ENCODE data around the gene HDLBP.
"Not testable (repeated sequence)": the region's sequence is repeated elsewhere in the genome, so short reads cannot be mapped to it uniquely, and the experiment has no call there.

HDLBP gene

DNA sequence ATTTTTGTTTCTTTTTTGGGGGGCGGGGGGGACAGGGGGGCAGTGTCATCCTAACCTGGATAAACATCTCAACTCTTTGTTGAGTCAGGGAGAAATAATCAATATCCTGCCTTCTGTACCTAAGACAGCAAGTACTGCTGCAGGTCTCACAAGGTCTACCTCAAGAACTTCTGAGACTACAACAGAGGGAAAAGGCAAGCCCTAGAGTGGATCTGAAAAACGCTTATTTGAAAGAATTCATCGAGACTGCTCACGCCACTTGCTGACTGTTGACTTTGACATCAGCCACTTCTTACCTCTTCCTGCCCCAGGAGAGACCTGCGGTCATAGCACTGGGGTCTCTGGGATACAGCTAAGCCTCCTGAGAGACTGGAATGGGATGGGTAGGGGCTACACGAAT is 8.4 kb downstream of the HDLBP start:
- H3K4me3 ChIP-seq (ENCODE audit: low read depth, low read length): no peak overlapping the region

DNA sequence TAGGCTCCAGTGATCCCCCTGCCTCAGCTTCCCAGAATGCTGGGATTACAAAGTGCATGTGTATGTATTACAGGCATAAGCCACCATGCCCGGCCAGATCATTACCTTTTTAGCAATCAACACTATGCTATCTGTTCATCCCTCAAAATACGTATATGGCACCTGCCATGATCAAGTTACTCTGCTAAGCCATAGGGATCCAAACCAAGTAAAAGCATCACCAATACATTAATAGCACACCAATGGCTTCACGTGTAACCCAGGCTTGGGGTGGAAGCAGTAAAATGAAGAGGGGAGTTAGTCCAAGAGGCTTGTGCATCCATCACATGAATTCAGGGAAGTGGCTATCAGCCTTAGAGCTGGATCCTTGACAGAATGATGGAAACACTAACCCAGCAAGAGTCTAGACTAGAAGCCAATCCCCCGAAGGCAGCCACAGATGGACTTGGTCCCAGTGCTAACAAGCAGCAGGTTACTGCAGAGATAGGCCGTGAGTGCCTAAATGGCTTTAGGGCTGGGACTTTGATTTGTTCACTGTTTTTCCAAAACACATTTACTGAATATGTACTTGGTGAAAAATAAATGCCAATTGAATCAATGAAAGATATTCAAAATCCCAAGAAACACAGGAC is 11.3 kb downstream of the HDLBP start:
- H3K4me3 ChIP-seq (ENCODE audit: low read depth, low read length): no peak overlapping the region

DNA sequence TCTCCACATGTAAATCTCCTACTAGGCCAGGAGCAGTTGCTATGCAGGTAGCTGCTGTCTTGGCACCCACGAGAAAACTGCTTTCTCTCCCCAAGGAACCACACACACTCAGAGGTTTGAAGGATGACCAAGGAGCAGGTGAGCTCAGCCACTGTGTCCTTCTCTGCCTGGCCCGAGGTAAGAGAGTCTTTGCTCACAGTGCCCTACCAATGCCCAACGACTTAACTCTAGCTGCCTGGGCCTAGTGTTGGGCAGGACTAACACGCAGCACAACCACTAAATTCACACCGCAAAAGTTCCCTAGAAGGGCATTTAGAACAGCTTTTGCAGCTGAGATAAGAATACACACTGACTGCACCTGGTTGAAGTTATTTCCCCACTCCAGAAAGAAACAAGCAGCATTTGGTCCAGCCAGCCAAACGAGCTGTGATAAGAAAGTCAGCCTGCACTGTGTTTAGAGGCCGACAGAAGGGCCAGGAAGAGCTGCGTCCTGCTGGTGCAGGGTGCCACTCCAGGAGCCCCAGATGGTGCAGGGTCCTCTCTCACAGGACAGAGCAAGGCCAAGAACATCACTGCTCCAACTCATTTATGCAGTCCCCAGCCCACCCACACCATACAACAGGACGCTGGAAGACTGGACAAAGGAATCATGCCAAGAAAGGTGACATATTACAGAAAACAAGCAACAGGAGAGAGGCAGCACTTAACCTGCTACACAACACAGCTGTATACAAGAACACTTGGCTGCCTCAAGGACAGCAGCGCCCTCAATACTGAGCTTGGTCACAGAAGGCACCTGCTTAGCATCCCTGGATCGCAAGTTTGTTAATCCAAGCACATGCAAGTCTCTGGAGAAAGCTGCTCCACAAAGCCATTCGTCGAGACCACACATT is 12.5 kb downstream of the HDLBP start:
- H3K4me3 ChIP-seq (ENCODE audit: low read depth, low read length): no peak overlapping the region

DNA sequence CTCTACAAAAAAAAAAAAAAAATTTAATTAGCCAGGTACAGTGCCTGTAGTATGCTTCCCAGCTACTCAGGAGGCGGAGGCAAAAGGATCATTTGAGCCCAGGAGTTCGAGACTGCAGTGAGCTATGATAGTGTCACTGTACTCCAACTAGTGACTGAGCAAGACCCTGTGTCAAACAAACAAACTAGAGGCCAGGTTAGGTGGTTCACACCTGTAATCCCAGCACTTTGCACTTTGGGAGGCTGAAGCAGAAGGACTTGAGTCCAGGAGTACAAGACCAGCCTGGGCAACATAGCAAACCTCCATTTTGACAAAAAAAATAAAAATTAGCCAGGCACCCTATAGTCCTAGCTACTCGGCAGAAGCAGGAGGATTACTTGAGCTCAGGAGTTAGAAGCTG is 13.4 kb downstream of the HDLBP start:
- no peak overlapping the region for H3K4me3 ChIP-seq (ENCODE audit: low read depth, low read length)

DNA sequence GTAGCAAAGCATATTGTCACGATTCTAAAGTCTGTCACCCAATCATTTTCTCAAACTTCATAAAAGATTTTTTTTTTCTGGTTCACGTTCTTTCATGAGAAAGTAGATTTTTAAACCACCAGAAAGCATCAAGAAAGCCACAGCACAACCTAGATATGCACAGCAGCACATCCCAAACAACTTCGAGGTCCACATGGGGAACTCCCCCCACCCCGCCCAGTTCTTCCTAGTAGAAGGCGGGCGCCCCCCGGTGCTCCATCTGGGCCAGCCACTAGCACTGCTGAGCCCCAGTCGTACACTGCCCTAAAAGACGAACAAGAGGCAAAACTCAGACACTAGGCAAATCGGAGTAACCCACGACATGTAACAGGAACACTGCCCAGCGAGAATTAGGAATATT is 15.5 kb downstream of the HDLBP start:
- H3K4me3 ChIP-seq (ENCODE audit: low read depth, low read length): no peak overlapping the region

DNA sequence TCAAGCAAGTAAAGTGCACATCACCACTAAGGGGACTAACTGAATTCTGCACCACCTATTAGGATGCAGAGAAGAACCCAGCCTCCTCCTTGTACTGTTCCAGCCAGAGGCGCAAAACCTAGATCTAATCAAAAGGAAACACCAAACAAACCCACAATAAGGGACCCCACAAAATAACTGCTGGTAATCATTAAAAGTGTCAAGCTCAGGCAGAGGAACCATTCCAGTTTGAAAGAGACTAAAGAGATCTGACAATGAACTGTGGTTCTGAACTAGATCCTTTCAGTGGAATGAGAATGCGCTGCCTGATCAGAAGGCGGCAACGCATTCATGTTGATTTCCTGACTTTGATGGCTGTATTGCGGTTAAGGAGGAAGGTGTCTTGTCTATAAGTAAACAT is 16.8 kb downstream of the HDLBP start:
- no peak overlapping the region for H3K4me3 ChIP-seq (ENCODE audit: low read depth, low read length)

DNA sequence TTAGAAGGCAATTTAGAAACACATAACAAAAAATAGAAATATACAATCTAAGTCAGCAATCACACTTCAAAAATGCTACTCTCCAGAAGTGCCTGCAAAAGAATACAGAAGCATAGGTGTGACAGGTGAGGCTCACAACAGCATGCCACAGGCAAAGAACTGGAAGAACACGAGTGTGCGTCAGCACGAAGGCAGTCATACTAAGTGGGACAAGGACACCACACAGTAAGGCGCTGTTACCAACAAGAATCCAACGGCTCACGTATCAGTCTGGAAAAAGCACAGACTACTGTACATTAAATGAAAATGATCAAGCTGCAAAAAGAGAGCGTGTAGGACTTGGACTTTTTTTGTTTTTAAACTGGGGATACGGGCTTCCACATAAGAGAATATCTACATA is 18.7 kb downstream of the HDLBP start:
- H3K4me3 ChIP-seq (ENCODE audit: low read depth, low read length): no peak overlapping the region

DNA sequence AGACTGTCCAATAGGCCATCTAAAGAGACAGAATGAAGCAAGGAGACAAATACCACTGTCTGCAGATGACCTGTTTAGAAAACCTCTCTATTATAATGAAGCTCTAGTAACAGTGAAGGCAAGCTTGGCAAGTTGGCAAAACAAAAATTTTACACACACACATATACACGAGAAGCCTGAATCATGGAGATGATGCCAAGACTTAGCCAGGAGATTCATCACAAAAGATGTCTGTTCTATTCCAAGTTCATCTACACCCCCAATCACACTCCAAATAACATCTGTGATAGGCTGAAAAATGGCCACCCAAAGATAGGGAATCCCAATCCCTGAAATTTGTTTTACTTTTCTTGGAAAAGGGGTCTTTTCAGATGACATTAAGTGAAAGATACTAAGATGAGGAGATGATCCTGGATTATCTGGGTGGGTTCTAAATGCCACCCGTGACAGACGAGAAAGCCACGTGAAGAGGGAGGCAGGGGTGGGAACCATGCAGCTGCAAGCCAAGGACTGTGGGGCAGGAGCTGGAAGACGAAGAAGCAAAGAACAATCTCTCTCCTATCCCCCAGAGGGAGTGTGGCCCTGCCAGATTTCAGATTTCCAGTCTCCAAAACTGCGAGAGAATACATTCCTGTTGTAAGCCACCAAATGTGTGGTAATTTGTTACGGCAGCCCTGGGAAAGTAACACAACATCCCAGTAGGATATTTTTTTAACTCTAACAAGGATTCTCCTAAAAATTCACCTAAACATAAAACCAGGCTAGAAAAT is 20.0 kb downstream of the HDLBP start:
- no peak overlapping the region for H3K4me3 ChIP-seq (ENCODE audit: low read depth, low read length)

DNA sequence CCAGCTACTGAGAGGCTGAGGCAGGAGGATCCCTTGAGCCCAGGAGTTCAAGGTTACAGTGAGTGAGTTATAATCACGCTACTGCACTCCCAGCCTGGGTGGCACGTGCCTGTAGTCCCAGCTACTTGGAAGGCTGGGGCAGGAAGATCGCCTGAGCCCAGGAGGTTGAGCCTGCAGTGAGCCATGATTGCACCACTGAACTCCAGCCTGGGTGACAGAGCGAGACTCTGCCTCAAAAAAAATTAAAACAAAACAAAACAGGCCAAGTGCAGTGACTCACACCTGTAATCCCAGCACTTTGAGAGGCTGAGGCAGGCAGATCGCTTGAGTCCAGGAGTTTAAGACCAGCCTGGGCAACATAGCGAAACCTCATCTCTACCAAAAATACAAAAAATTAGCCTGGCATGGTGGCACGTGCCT is 22.1 kb downstream of the HDLBP start:
- H3K4me3 ChIP-seq (ENCODE audit: low read depth, low read length): not testable (repeated sequence)

DNA sequence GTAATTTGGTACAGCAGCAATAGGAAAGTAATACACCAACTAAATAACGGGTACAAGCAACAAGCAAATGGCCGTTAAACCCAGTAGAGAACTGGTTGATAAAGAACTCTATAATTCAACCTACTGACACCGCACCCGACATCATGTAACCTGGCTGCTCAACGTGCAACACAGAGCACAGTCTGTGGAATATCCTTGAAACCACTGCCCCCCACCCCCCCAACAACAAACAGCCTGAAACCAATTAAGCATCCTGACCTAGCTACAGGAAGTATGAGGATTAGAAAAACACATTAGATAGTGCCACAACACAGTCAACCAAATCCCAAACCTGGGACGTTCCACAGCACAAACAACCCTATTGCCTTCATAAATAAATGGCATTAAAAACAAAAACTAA is 23.5 kb downstream of the HDLBP start:
- no peak overlapping the region for H3K4me3 ChIP-seq (ENCODE audit: low read depth, low read length)

DNA sequence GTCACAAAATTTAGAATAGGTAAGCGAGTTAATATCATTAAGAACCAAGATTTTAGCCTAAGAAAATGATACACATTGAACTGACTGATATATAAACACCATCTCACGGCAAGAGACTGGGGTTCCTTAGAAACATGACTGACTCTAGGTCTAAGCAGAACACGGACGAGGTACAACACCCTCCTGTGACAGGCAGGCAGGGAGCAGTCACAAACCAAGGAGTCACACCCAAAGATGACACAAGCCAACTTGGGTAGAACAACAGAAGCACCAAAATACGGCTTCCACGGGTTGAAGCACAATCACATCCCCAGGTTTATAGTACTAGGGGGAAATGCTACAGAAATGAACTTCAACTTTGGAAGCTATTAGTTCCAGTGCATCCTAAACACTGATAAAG is 24.3 kb downstream of the HDLBP start:
- H3K4me3 ChIP-seq (ENCODE audit: low read depth, low read length): no peak overlapping the region

DNA sequence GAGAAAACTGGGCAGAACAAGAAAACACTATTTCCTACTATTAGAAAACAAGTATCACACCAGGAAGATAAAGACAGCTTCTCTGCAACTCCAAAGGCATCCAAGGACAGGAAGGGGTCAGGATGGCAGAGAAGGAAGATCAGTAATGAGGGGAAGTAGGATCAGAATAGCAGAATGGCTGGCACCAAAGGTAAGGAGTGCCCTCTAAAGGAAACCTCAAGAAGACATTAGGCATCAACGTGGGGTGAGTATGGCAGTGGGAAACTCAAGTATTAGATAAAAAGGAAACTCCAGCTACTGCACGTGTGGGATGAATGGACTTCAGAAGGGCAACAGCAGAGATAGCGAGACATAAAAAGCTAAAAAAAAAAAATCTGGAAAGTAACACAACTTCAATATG is 25.9 kb downstream of the HDLBP start:
- H3K4me3 ChIP-seq (ENCODE audit: low read depth, low read length): no peak overlapping the region

DNA sequence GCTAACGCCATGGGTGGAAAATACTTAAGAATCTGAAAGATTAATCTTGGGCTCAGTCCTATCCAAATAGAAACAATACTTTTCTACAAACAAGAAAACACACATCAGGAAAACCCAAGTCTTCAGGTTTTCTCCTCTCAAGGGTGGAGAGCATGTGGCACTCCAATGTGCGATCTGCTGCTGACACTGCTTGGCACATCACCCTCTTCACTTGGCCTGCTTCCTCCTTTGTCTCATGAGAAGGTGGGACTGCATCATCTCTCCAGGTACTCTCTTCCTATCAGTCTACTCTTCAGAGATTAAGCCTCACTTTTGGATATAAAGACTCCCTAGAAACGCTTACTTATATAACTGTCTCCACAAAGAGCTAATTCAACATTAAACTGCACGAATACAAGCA is 26.4 kb downstream of the HDLBP start:
- H3K4me3 ChIP-seq (ENCODE audit: low read depth, low read length): no peak overlapping the region

DNA sequence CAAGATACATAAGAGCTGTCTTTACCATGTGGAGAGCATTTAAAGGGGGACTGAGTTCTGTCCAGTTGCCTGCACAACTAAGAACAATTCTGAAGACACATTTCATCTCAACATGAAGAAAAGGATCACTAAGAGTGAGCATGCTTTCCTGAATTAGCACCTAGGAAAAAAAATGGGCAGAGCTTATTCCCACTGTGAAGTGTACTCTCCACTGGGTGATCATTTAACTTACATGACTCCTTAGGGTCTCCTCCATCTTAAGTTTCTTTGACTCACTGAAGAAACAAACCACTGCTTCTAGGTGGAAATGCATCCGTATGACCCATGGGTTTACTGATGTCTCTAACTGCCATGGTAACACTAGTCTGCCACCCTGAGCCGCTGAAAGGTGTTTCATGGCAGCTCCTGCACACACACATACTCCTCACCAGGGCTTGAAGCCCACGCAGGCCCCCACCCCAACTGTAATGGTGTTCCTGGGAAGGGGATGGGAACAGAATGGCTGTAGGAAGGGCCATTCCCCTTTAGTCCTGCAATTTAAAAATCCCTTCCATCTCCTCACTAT is 27.1 kb downstream of the HDLBP start:
- no peak overlapping the region for H3K4me3 ChIP-seq (ENCODE audit: low read depth, low read length)

DNA sequence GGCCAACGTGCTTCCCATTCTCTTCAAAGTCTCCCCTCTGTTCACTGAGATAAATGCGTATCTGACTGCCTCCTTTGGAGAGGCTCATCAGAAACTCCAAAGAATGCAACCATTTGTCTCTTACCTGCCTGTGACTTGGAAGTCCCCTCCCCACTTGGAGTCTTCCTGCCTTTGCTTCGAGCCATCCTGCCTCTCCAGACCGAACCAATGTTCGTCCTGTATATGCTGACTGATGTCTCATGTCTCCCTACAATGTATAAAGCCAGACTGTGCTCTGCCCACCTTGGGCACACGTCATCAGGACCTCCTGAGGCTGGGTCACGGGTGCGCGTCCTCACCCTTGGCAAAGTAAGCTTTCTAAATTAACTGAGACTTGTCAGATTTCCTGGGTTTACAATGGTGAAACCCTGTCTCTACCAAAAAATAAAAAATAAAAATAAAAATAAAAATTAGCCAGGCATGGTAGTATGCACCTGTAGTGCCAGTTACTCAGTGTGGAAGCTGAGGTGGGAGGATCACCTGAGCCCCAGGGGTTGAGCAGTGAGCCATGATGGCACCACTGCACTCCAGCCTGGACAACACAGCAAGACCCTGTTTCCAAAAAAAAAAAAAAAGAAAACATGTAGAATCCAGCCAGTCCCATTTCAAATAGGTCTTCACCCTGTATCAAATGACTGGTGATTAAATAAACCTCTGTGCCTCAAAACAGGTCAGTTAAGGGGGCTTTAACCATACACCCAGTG is 29.0 kb downstream of the HDLBP start:
- no peak overlapping the region for H3K4me3 ChIP-seq (ENCODE audit: low read depth, low read length)

DNA sequence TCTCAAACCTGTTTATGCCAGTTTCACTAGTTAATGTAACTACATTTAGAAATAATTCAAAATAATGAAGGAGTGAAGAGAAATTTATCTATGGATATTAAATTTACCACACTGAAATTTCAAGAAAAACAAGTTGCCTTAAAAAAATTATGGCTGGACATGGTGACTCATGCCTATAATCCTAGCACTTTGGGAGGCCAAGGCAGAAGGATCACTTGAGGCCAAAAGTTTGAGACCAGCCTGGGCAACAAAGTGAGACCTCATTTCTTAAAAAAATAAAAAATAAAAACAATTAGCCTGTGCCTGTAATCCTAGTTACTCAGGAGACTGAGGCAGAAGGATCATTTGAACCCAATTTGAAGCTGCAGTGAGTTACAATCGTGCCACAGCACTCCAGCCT is 29.9 kb downstream of the HDLBP start:
- H3K4me3 ChIP-seq (ENCODE audit: low read depth, low read length): no peak overlapping the region

DNA sequence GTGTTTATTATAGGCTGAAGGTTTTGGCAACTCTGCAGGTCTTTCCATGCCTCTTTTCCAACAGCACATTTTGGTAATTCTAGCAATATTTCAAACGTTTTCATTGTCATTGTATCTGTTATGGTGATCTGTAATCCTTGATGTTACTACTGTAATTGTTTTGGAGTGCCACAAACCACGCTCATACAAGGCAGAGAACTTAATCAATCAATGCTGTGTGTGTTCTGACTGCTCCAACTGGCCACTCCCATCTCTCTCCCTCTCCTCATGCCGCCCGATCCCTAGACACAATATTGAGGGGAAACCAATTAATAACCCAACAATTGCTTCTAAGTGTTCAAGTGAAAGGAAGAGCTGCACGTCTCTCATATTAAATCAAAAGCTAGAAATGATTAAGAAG is 32.9 kb downstream of the HDLBP start:
- H3K4me3 ChIP-seq (ENCODE audit: low read depth, low read length): no peak overlapping the region

DNA sequence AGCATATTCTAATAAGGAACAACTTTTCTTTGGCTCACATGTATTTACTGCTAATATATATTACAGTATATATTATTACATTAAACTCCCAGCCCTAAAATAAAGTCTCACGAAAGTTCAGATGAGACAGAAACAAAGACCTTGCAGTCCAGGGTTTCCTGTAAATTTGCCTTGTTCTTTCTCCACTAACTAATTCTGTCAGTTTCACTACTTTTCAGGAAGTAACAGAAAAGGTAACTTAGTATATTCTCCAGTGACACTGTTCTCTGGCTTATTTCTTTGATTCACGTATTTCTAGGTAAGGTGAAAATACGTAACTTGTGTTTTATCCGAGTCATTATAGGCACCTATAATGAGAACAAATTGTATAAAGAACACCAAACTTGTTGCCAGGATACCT is 35.2 kb downstream of the HDLBP start:
- no peak overlapping the region for H3K4me3 ChIP-seq (ENCODE audit: low read depth, low read length)

DNA sequence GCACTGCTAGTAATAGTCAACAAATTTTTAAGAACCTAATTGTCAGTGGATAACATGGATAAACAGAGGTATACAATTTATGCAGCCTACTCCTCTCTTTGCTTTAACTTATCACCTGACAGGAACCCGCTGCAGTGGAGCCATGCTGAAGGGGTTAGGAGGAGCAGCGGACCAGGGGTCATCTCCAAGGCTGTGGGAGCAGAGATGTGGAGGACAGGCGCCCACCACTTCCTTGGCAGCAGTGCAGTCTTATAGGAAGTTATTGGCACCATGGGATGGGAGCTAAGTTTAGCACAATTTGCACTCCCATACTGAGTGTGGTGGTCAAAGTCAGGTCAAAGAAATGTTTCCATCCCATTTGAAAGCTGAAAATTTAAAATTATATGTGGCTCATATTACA is 35.6 kb downstream of the HDLBP start:
- H3K4me3 ChIP-seq (ENCODE audit: low read depth, low read length): no peak overlapping the region

DNA sequence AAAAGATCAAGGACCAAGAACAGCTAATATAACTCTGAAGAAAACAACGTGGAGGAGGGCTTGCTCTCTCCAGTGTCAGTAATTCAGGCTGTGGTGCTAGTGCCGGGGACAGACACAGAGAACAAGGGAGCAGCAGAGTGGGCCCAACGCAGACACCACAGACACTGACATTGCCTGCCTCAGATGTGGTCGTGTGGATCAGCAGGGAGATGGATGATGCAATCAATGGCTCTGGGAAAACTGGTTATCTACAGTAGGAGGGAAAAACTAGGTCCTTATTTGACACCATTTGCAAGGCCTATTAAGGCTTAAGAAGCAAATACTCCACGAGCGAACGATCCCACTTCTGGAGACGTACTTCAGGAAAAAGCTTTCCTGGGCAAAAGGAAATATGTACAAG is 36.1 kb downstream of the HDLBP start:
- no peak overlapping the region for H3K4me3 ChIP-seq (ENCODE audit: low read depth, low read length)

DNA sequence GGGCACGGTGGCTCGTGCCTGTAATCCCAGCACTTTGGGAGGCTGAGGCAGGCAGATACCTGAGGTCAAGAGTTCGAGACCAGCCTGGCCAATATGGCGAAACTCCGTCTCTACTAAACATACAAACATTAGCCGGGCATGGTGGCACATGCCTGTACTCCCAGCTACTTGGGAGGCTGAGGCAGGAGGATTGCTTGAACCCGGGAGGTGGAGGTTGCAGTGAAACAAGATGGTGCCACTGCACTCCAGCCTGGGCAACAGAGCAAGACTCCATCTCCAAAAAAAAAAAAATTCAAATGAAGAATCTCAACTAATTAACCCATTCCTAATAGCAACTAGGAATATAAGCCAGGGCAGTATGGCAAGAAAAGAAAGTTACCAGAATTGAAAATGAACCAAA is 37.2 kb downstream of the HDLBP start:
- not testable (repeated sequence) for H3K4me3 ChIP-seq (ENCODE audit: low read depth, low read length)

All from iPS-11a (cell line).